SHP77 treated with DMSO at 0.1 percent for 48 hours (cell line): ENCODE data around the gene CYYR1.

ENCODE experiments used
- DNase-seq: peaks from one replicate; lab custom pipeline; 2025; lab: John Stamatoyannopoulos, UW

The CYYR1 gene

DNA sequence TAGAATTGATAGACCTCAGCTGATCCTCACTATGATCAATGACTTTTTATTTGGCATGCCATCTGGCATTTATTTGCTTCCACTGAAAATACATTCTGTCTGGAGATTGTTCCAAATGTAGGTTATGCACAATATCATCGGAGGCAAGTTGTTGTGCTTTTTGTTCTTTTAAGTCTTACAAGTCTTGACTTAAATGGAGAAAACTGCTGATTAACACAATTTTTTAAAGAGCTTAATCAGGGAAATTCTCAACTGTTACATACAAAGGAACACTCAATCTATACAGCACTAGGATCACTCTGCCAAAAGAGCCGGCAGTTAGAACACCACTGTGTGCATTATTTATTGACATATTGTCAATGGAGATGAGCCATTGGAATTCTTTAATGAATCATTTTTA lies 19.2 kb downstream of the CYYR1 start:
- no peak for DNase-seq

DNA sequence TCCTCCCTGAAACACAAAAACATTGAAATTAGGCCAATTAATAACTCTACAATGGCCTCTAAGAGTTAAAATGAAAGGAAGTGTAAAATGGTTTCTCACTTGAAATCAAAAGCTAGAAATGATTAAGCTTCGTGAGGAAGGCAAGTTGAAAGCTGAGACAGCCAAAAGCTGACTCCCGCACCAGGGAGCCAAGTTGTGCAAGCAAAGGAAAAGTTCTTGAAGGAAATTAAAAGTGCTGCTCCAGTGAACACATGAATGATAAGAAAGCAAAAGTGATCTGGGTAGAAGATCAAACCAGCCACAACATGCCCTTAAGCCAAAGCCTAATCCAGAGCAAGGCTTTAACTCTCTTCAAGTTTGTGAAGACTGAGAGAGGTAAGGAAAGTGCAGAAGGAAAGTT lies 22.8 kb downstream of the CYYR1 start:
- no peak for DNase-seq

DNA sequence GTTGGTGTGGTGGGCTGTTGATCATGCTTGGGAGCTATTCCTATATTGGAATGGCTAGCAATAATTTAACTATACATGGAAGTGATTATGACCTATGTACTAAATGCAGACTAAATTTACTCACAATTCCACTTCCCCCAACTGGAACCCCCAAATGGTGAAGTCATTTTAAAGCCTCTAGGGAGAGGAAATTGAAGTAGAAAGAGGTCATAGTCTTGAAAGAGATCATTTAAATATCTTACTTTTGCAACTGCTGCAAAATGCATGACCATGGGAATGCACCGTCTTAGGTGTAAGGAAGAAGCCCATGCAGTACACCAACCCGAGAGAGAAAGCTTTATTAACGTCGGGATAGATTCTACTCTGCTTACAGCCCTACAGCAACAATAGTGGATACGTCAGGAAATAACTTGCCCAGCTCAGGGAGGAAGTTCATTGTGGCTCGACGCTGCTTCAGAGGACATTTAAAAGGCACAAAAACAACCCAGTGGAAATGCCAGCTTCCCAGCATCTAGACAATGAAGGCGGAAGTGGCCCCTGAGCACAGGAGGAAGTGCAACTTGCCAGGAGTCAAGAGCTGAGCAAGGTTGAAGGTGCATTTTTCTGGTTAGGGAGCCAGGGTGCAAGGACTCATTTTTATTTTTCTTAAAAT lies 26.5 kb downstream of the CYYR1 start:
- no peak for DNase-seq

DNA sequence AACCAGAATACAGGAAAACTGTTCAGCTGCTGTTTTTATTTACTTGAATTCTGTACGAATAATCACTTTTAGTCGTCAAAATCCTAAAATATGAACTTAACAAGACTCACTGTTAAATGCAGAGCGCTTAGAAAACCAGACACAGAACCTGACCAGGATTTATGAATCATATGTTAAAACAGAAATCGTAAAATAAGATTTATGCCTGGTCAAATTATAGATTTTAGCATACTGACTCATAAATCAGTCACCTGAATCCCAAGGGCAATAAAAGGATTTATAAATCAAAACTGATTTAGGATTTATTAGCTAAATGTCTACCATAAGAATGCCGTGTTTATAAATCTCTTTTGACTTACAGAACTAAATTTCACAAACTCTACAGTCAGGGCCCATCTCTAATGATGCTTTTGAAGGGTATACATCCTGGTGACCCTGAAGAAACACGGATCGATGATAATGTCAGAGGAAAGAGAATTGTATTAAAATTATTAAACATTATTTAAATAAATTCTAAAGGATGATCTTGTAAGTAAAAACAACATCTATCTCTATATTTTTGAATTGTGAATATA lies 28.8 kb downstream of the CYYR1 start:
- DNase-seq, result no peak

DNA sequence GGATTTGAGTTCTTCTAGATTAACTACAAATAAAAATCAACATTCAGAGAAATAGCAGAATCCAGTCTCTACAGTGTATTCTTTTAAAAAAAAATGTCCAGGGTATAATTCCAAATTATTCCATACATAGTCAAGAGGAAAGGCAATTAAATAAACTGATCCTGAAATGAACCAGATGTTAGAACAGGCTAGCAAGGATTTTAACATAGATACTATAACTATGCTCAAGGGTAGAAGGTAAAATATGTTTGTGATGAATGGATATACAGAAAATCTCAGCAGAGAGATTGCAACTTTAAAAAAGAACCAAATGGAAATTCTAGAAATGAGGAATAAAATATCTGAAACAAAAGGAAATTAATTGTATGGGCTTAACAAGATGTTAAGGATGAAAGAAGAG lies 32.4 kb downstream of the CYYR1 start:
- no peak for DNase-seq

DNA sequence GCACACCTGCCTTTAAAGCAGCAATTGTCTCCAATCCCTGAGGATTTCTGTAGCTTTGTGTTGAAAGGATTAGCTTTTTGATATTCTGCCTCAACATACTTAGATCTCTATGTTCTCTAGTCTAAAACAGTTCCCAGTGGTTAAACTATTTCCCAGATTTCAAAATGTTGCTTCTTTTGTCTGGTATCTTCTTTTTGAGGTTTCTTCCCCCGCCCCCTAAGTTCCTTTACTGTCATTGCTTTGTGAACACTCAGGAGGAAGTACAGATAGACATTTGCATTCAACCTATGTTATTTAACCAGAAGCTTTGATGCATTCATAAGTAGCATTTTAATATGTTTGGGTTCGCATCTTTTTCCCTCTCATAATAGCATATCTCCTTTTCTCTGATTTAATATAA lies 33.5 kb downstream of the CYYR1 start:
- DNase-seq, result no peak

DNA sequence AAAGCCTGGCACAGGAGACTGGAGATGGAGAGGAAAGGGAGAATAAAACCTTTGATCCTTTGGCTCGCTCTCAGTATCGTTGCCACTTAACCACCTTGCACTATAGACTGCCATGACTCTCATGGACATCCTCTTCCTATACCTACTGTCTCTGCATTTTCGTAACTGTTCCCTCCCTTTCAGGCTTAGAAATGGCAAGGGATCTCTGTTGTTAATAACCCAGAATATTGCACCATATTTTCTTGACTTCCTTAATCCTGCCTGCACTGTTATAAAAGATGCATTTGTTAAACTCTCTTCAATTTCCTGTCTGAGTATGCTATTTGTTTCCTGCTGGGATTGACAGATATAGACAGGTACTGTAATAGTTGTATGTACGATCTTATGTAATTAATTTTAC lies 38.6 kb downstream of the CYYR1 start:
- no peak for DNase-seq

DNA sequence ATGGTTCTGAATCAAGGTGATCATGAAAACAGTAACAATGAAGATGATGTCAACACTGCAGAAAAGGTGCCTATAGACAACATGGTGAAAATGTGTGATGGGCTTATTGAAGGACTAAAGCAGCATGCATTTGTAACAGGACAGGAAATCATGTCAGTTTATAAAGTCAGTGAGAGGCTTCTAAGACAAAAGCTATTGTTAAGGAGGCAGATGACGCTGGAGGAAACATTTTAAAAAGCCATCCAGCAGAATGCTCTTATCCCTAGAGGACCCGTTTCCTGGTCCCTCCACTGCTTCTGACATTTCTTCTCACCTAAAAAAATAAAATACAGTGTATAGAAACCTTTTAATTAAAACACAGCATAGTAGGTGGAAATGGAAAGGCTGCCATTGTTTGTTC lies 40.9 kb downstream of the CYYR1 start:
- no peak for DNase-seq

DNA sequence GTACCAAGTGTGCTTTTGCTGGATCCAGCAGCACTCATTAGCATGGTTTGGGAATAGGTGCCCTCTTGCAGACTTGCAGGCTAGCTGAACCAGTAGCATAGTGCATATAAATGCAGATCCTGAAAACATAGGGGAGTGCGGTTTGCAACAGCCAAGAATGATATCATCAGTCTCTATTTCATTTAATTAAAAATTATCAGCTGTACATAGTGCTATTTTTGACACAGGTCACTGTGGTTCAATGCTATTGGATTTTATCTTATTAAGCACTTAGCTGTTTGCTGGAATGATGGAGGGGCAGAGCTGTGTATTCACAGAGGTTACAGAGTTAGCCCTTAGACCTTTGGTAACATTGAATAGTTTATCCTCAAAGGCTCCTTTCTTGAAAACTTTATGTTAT lies 43.6 kb downstream of the CYYR1 start:
- DNase-seq, result no peak

DNA sequence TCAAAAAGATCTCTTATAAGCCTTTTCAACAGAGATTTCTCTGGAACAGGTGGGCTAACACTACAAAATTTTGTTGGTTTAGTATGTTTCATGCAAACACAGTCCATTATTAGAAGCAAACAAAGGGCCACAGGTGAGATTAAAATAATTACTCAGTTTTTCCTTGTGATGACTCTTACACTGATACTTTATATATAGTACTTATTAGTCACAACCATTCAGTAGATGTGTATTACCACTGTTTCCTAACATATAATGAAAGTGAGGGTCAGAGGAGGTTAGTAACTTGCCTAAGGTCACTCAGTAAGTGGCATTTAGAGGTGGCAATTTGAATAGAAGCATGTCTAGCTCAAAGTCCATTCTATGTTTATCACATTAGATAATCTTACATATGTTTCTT lies 44.2 kb downstream of the CYYR1 start:
- DNase-seq, result no peak

DNA sequence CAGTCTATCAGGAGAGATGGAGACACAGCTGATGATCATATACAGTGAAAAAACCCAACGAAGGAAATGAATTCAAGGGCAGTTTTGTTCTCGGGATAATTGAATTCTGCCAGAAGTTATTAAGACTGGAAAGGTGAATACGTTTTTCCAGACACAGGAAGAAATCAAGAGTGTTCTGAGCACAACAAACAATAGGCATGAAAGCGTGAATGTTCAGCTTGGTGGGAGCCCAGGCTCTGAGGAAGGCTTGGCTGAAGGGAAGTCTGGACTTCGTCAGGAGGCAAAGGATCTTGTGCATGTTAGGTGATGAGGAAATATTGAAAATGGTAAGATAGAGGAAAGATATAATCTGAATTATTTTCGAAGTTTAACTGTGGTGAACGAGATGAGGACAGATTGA lies 50.4 kb downstream of the CYYR1 start:
- DNase-seq, result no peak

DNA sequence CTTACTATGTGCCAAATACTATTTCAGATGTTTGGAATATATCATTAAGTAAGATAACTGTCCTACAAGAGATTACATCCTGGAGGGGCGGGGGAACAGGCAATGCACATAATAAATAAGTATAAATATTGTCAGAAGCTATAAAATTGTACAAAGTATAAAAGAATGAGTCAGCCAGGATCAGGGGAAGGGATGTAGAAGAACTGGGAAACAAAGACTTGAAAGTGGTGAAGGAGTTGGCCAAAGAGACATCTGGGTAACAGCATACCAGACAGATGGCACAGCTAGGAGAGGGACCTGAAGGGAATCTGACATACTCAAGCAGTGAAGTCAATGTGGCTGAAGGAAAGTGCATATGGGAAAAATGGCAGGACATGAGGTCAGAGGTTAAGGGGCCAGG lies 53.9 kb downstream of the CYYR1 start:
- DNase-seq, result no peak

DNA sequence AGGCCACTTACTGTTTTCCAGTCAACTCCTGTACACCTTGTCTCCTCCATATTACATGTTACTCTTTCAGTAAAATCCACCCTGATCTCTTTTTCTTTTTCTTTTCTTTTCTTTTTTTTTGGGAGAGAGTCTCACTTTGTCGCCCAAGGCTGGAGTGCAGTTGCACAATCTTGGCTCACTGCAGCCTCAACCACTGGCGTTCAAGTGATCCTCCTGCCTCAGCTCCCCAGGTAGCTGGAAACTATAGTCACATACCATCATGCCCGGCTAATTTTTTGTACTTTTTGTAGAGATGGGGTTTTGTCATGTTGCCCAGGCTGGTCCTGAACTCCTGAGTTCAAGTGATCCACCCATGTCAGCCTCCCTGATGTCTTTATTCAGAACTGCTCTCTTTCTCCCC lies 57.8 kb downstream of the CYYR1 start:
- no peak for DNase-seq

DNA sequence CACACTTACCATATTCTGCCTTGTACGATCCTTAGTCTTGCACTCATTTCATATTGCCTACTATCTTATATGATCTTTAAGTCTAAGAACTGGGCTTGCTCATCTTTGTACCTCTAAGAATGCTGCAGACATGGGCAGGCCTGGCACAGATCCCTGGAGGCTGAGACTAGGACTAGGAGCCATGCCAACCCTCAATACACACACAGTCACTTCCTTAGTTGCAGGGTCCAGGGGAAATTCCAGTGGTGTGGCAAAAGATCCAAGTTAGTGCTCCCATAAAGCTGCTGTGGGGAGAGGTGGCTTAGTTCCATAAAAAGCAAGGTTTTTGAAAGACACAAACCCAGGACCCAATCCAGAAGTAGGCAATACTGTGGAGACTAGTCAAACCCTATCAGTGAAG lies 59.9 kb downstream of the CYYR1 start:
- no peak for DNase-seq

DNA sequence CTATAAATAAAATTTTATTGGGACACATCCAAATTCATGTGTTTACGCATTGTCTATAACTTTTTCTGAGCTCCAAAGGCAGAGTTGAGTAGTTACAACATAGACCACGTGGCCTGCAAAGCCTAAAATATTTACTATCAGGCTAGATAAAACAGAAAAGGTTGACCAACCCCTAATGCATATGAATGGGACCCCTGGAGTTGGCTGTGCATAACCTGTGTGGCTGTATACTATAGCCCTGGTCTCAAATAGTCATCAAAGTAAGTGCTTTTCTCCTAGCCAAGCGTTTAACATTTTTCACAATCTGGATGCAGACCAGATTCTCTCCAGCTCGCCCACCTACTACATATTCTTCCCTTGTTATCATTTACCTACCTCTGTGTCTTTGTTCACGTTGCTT lies 60.4 kb downstream of the CYYR1 start:
- DNase-seq, result no peak

DNA sequence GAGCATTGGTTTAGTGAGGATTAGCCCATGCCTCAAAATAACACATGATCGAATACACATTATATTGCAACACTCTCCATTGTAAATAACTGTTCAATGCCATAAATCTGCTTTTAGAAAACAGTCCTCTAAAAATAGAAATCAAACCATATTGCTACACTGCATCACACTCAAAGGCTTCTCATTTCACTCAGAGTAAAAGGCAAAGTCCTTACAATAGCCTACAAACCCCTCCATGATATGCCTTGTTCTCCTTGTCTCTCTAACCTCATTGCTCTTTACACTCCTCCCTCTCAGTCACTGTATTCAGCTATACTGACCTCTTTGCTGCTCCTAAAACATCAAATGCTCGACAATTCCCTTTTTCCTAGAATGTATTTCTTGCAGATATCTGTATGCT lies 64.2 kb downstream of the CYYR1 start:
- DNase-seq, result no peak

DNA sequence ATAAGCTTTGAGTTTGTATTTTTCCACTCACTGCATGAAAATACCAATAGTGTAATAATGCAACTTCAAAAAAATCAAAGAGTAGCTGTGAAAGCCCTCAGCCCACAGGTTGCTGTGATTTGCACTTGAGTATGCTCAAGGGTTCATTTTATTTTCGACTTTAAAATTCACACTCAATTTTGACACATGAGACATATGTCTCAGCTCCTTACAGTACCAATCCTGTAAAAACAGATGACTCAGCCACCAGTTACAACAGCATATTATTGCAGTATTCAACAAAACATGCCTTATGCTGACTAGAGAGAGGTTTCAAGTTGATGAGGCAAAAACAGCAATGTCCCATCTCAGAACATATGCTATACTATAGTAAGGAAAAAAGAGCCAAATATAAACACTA lies 66.1 kb downstream of the CYYR1 start:
- no peak for DNase-seq

DNA sequence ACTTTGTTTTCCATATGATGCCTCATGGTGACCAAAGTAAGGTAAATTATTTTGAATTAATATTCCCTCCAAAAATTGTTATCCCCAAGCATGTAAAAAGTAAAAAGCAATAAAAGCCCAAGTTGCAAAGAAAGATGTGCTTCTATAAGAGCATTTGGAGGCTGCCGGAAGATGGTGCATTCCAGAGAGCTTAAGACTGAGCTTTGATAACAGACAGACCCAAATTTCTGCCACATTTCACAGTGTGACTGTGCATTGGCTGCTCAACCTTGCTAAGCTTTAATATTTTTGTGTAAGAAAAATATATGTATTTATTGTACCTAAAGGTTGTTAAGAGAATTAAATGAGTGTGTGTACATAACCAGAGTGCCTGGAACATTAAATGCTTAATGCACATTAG lies 67.9 kb downstream of the CYYR1 start:
- no peak for DNase-seq

DNA sequence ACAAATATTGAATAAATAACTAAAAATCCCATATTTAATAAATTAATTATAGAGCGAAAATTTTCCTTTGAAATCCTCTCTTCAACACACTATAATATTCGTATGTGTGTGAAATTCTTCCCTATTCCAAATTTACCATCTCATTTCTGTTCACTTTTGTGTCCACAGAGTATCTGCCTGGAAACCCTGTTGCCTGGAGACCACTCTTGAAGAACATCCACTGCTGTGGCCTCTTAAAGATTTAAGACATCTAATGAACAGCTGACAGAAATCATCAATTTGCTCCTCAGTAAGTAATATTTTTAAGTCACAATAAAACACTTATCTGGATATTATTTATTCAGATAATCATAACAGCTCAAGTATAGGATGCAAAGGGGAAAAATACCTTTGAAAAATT lies 69.7 kb downstream of the CYYR1 start:
- DNase-seq, result no peak

DNA sequence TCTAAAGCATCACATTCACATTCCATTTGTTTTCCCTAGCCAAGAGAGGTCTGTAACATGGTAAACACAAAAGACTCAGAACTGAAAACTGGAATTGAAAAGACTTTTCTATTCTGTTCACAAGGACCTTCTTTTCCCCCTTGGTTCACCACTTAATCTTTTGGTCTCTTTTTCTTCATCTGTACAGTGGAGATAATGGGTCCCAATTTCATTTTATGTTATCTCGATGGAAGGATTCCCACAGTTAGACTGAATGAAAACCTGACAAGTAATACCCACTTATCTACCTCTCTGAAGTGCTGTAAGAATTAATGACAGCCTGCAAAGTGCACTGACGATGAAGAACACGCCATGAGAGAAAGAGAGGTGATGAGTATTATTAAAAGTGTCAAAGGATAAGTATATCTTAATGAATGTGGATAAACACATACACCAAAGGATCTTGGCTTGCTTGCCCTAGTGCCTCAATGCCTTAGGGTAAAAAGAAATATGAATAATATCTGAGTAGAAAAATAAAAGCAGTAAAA lies 71.5 kb downstream of the CYYR1 start:
- no peak for DNase-seq

DNA sequence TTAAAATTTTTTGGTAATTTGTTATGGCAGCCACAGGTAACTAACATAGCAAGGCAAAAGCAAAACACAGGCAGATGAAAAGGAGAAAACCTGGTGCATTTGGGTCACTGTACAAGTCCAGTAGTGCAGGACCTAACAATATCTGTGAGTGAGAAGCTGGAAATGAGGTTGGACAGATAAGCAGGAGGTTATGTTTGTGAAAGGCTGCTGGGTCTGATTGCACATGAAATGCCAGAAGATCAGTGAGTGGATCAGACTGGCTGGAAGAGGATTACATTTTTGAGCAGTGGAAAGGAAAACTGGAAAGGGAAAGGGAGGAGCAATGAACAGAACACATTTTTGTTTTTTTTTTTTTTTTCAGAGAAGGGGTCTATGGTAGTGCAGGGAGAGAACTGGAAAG lies 73.6 kb downstream of the CYYR1 start:
- no peak for DNase-seq

DNA sequence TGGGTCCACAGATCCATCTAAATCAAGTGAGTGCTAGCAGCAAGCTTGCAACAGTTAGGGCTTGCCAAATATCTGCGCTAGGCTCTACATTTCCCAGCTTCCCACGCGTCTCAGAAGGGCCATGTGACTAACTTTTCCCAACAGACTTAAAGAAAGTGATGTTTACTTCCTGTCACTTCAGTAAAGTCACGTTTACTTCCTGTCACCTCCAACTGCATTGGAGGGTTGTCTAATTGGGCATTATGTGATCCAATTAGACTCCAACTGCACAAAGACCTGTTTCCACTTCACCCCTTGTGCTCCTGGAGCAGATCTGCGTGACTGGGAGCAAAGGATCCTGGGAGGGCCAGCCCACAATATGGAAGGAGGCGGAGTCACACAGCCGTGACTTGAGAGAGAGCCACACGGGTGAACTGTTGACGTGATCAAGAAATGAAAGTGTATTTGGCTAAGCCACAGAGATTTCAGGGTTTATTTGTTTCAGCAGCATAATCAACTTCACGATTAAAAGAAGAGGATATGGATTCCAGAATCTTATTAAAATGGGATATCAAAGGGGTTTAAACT lies 77.7 kb downstream of the CYYR1 start:
- no peak for DNase-seq

DNA sequence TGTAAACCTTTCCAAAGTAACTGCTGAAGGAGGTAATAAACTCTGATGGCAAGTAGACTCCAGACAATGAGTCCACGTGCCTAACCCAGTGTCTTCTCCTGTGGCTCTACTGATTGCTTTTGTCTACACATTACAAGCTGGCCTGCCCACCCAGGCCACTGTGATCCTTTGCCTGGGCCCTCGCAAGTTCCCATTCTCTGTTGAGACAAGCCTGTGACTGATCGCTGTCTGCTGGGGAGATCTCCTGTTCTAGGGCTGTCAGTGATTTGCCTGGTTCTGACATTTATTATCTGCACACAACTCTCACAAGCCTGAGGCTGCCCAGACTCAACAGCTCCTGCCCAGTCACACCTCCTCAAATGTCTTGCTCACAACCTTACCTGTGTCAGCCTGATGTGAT lies 81.4 kb downstream of the CYYR1 start:
- DNase-seq, result no peak

DNA sequence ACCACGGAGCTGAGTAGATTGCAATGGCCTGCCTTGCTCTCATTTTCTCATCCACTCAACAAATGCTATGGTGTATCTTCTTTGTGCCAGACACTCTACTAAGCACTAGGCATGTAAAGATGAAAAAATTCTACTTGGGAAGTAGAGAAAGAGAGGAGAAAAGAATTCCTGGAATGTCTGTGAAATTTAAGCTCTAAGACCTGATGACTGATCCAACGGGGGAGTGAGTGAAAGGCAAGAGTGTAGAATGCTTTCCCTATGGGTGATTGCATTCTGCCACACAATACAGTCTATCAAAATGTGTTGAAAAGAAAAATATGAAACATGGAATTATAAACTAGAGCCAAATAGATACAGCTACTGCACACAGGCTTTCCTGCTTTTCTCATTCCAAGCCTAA lies 82.3 kb downstream of the CYYR1 start:
- no peak for DNase-seq
